Measurements from ENCODE around the gene CNN2.

The CNN2 gene

DNA sequence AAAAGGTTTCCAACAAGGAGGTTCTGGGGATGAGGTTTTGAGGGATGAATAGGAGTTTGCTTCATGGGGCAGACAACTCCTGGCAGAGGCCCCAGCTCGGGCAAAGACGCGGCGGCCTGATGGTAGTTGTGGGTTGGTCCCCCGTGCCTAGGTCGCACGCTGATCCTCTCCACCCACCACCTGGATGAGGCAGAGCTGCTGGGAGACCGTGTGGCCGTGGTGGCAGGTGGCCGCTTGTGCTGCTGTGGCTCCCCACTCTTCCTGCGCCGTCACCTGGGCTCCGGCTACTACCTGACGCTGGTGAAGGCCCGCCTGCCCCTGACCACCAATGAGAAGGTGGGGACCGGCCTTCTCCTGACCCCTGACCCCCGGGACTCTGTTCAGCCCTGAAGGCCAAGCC, 25.4 kb downstream of the CNN2 start:
- TF ChIP-seq POLR2AphosphoS5 (IDR thresholded peaks at IDR 0.05; ENCODE audit: low read depth, low read length) (no peak), POLR2A (IDR thresholded peaks at IDR 0.05; ENCODE audit: low read depth, low read length) (no peak), TAF1 (IDR thresholded peaks at IDR 0.05; ENCODE audit: borderline replicate concordance, low read depth, low read length) (no peak)
- DNase-seq (ENCODE audit: insufficient read length) (no peak), FAIRE-seq (no peak)

DNA sequence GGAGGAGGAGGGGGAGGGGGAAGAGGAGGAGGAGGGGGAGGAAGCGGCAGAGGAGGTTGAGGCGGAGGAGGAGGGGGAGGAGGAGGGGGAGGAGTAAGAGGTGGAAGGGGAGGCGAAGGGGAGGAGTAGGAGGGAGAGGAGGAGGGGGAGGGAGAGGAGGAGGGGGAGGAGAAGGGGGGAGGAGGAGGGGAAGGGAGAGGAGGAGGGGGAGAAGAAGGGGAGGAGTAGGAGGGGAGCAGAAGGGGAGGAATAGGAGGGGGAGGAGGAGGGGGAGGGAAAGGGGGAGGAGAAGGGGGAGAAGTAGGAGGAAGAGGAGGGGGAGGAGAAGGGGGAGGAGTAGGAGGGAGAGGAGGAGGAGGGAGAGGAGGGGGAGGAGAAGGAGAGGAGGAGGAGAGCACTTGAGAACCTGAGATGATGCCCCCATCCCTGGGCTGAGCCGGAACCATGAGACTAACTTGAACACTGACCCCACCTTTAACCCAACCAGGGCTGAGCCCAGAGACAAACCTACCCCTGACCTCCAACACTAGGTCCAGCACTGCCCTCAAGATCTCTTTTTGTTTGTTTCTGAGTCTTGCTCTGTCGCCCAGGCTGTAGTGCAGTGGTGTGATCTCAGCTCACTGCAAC, 26.1 kb downstream of the CNN2 start:
- FAIRE-seq (no peak), DNase-seq (ENCODE audit: insufficient read length) (no peak)
- TF ChIP-seq POLR2A (IDR thresholded peaks at IDR 0.05; ENCODE audit: low read depth, low read length) (no peak), POLR2AphosphoS5 (IDR thresholded peaks at IDR 0.05; ENCODE audit: low read depth, low read length) (no peak), TAF1 (IDR thresholded peaks at IDR 0.05; ENCODE audit: borderline replicate concordance, low read depth, low read length) (no peak)

DNA sequence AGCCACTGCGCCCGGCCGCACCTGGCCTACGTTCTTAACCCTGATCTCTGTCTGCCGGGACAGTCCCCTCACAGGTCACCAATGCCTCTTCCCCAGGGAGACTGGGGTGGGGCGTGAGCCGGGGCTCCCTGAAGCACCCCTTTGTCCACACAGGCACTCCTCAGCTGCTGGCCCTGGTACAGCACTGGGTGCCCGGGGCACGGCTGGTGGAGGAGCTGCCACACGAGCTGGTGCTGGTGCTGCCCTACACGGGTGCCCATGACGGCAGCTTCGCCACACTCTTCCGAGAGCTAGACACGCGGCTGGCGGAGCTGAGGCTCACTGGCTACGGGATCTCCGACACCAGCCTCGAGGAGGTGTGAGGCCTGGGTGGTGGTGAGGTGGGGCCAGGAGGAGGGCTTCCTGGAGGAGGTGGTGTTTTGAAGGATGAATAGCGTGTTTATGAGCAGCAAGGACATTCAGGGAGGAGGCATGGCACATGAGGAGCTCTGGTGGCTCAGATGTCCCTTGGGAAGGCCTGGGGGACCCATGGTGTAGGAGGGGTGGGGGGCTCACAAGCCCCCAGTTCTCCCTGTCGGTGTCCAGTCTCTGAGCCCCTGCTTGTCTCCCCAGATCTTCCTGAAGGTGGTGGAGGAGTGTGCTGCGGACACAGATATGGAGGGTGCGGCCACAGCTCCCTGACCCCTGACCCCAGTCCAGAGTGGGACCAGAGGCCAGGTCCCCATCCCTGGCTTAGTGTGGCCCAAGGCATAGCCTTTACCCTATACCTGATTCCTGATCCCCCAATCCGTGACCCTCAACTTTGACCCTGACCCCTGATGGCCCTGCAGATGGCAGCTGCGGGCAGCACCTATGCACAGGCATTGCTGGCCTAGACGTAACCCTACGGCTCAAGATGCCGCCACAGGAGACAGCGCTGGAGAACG, 27.0 kb downstream of the CNN2 start:
- DNase-seq (ENCODE audit: insufficient read length), result no peak
- TF ChIP-seq TAF1 (IDR thresholded peaks at IDR 0.05; ENCODE audit: borderline replicate concordance, low read depth, low read length) (no peak), POLR2AphosphoS5 (IDR thresholded peaks at IDR 0.05; ENCODE audit: low read depth, low read length) (no peak), POLR2A (IDR thresholded peaks at IDR 0.05; ENCODE audit: low read depth, low read length) (no peak)

GRCh38 chr19:1054102-1055027, 28.0 kb downstream of the CNN2 start:
- DNase-seq (ENCODE audit: insufficient read length) (no peak), FAIRE-seq (no peak)
- TF ChIP-seq POLR2AphosphoS5 (IDR thresholded peaks at IDR 0.05; ENCODE audit: low read depth, low read length) (no peak), TAF1 (IDR thresholded peaks at IDR 0.05; ENCODE audit: borderline replicate concordance, low read depth, low read length) (no peak), POLR2A (IDR thresholded peaks at IDR 0.05; ENCODE audit: low read depth, low read length) (no peak)

More for the DNA sequence above, 27.0 kb downstream of the CNN2 start:
- no peak for FAIRE-seq

- no peak for DNase-seq (ENCODE audit: insufficient read length)
- no peak for FAIRE-seq
- TF ChIP-seq TAF1 (IDR thresholded peaks at IDR 0.05; ENCODE audit: borderline replicate concordance, low read depth, low read length), result no peak
- TF ChIP-seq POLR2A (IDR thresholded peaks at IDR 0.05; ENCODE audit: low read depth, low read length), result no peak
- TF ChIP-seq POLR2AphosphoS5 (IDR thresholded peaks at IDR 0.05; ENCODE audit: low read depth, low read length), result no peak
Observed at GRCh38 chr19:1055028-1055425, 28.6 kb downstream of the CNN2 start.

DNA sequence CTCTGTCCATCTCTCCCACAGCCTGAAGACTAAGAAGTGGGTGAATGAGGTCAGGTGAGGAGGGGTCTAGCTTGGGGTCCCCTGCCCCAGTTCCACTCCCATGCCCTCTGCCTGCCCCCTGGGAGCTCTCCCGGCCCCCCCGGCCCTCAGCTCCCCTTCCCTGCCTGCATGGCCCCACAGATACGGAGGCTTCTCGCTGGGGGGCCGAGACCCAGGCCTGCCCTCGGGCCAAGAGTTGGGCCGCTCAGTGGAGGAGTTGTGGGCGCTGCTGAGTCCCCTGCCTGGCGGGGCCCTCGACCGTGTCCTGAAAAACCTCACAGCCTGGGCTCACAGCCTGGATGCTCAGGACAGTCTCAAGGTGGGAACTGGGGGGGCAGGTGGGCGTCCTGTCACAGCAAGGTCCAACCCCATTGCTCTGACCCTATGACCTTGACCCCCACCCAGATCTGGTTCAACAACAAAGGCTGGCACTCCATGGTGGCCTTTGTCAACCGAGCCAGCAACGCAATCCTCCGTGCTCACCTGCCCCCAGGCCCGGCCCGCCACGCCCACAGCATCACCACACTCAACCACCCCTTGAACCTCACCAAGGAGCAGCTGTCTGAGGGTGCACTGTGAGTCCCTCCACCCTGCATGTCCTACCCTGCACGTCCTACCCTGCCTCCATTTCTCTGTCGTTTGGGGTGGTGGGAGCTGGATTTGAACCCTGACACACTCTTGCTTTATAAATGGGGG, 29.6 kb downstream of the CNN2 start:
- DNase-seq (ENCODE audit: insufficient read length) (no peak), FAIRE-seq (no peak)
- TF ChIP-seq POLR2A (IDR thresholded peaks at IDR 0.05; ENCODE audit: low read depth, low read length), result no peak
- no peak for TF ChIP-seq TAF1 (IDR thresholded peaks at IDR 0.05; ENCODE audit: borderline replicate concordance, low read depth, low read length)
- no peak for TF ChIP-seq POLR2AphosphoS5 (IDR thresholded peaks at IDR 0.05; ENCODE audit: low read depth, low read length)

DNA sequence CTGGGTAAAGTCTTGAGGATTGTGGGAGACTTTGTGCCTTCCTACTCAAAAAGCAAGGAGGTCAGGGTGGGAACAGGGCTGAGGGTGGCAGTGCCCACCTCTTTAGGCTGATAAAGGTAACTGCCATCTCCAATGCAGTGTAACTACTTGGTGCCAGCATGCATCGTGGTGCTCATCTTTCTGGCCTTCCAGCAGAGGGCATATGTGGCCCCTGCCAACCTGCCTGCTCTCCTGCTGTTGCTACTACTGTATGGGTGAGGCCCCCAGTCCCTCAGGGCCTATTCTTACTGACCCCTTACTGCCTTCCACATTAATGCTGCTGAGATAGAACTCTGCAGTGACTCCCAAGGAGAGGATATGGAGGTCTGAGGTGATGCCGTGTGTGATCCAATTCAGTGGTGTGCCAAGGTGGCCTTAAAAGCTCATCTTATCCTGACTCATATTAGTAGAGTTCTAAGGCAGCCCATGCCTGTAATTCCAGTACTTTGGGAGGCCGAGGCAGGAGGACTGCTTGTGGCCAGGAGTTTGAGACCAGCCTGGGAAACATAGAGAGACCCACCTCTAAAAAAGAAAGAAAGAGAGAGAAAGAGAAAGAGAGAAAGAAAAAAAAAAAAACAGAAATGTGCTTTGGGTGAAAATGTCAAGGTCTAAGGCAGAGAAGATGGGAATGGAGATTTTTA, 30.9 kb downstream of the CNN2 start:
- peak; percentile 56 for FAIRE-seq
- TF ChIP-seq POLR2A (IDR thresholded peaks at IDR 0.05; ENCODE audit: low read depth, low read length) (no peak), POLR2AphosphoS5 (IDR thresholded peaks at IDR 0.05; ENCODE audit: low read depth, low read length) (no peak), TAF1 (IDR thresholded peaks at IDR 0.05; ENCODE audit: borderline replicate concordance, low read depth, low read length) (no peak)
- DNase-seq (ENCODE audit: insufficient read length), result no peak

- no peak for DNase-seq (ENCODE audit: insufficient read length)
- FAIRE-seq, result no peak
- TF ChIP-seq POLR2A (IDR thresholded peaks at IDR 0.05; ENCODE audit: low read depth, low read length) (no peak), TAF1 (IDR thresholded peaks at IDR 0.05; ENCODE audit: borderline replicate concordance, low read depth, low read length) (no peak), POLR2AphosphoS5 (IDR thresholded peaks at IDR 0.05; ENCODE audit: low read depth, low read length) (no peak)
Observed at GRCh38 chr19:1058112-1058511, 31.7 kb downstream of the CNN2 start.

GRCh38 chr19:1060689-1061088, 34.3 kb downstream of the CNN2 start:
- no peak for DNase-seq (ENCODE audit: insufficient read length)
- no peak for FAIRE-seq
- TF ChIP-seq TAF1 (IDR thresholded peaks at IDR 0.05; ENCODE audit: borderline replicate concordance, low read depth, low read length) (no peak), POLR2A (IDR thresholded peaks at IDR 0.05; ENCODE audit: low read depth, low read length) (no peak), POLR2AphosphoS5 (IDR thresholded peaks at IDR 0.05; ENCODE audit: low read depth, low read length) (no peak)

GRCh38 chr19:1061987-1062386, 35.6 kb downstream of the CNN2 start:
- TF ChIP-seq TAF1 (IDR thresholded peaks at IDR 0.05; ENCODE audit: borderline replicate concordance, low read depth, low read length) (no peak), POLR2A (IDR thresholded peaks at IDR 0.05; ENCODE audit: low read depth, low read length) (no peak), POLR2AphosphoS5 (IDR thresholded peaks at IDR 0.05; ENCODE audit: low read depth, low read length) (no peak)
- FAIRE-seq (no peak), DNase-seq (ENCODE audit: insufficient read length) (no peak)

All from GM12892 (cell line).